HG03039 (cell line): ENCODE measurements around the gene SCN3A.

Experiments
- ATAC-seq: cut with Tn5 transposase; IDR thresholded peaks from one replicate; pipeline ENCODE4 v1.9.1; 2021; ENCODE audit warnings: mild to moderate bottlenecking, moderate library complexity; ENCODE audit not compliant: unreplicated experiment

Gene SCN3A

GRCh38 chr2:165113414-165113813 lies 90.4 kb downstream of the SCN3A start:
- no peak for ATAC-seq

DNA sequence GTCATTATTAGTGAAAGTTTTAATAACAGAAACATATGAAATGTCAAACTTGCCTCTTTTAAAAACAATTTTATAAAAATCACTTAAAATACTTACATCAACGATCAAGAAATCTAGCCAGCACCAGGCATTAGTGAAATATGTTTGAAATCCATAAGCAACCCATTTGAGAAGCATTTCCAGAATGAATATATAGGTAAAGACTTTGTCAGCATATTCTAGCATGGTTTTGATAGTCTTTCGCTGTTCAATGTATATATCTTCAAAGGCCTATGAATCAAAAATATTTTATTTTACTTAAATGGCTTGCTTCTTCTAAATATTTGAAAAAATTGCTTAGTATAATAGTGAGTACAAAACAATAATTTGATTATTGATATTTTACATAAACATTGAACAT lies 91.1 kb downstream of the SCN3A start:
- no peak for ATAC-seq

GRCh38 chr2:165112133-165112573 lies 91.7 kb downstream of the SCN3A start:
- ATAC-seq, result no peak

GRCh38 chr2:165110394-165110793 lies 93.5 kb downstream of the SCN3A start:
- ATAC-seq, result no peak

GRCh38 chr2:165109915-165110314 lies 93.9 kb downstream of the SCN3A start:
- no peak for ATAC-seq

DNA sequence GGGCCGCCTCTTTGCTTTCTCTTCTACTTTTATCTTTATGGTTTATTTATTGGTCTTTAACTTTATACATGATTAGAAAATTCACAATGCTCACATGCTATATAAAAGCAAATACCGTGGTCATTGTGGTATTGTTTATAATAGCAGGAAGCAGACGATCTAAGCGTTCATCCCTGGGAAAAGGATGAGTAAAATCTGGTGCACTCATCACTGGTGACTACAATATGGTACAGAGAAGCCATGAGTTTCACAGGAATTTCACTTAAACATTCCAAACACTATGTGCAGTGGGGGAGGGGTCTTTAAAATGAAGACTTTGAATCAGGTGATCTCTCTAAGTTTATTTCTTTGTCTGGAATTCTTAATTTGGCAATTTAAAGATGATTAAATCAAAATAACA lies 97.9 kb downstream of the SCN3A start:
- no peak for ATAC-seq

- no peak for ATAC-seq
Measured at GRCh38 chr2:165087933-165088901, 115.6 kb downstream of the SCN3A start.

- no peak for ATAC-seq
Measured at GRCh38 chr2:165086337-165086736, 117.5 kb downstream of the SCN3A start.

DNA sequence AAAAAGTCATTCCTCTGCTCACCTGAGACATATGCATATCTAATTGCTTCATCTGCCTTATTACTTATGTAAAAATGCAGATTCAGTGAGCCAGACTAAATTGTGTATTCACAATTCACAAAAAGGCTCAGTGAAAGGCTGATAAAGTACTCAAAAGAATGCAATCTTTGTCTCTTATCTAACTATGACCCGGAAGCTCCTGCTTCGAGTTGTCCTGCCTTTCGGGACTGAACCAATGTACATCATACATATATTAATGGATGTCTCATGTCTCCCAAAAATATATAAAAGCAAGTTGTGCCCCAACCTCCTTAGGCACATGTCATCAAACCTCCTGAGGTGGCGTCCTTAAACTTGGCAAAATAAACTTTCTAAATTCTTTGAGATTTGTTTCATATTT lies 120.5 kb downstream of the SCN3A start:
- no peak for ATAC-seq

- ATAC-seq, result no peak
Measured at GRCh38 chr2:165082479-165082878, 121.4 kb downstream of the SCN3A start.

- ATAC-seq, result no peak
Measured at GRCh38 chr2:165081276-165081675, 122.6 kb downstream of the SCN3A start.

DNA sequence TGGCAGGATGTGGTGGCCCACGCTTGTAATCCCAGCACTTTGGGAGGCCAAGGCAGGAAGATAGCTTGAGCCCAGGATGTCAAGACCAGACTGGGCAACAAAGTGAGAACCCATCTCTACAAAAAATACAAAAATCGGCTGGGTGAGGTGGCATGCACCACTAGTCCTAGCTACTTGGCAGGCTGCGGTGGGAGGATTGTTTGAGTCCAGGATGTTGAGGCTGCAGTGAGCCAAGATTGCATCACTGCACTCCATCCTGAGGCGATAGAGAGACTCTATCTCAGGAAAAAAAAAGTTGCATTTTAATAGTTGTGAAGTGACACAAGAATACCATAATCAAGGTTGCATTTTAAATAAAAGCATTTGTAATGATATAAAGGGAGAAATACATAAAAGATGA lies 124.4 kb downstream of the SCN3A start:
- no peak for ATAC-seq

- ATAC-seq, result no peak
Measured at GRCh38 chr2:165078913-165079312, 124.9 kb downstream of the SCN3A start.

DNA sequence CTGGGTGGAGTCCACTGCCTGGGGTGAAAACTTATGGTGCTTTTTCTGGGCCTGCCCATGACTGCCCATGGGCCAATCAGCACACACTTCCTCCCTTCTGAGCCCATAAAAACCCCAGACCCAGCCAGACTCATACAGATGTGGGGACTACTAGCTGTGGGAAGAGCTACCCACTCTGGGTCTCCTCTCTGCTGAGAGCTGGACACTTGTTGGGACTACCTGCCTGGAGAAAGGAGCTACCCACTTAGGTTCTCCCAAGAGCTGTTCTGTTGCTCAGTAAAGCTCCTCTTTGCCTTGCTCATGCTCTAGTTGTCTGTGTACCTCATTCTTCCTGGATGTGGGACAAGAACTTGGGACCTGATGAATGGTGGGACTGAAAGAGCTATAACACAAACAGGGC lies 129.0 kb downstream of the SCN3A start:
- no peak for ATAC-seq

- ATAC-seq, result no peak
Measured at GRCh38 chr2:165074323-165074722, 129.5 kb downstream of the SCN3A start.

GRCh38 chr2:165070076-165070475 lies 133.8 kb downstream of the SCN3A start:
- no peak for ATAC-seq

GRCh38 chr2:165069151-165069550 lies 134.7 kb downstream of the SCN3A start:
- ATAC-seq, result no peak

DNA sequence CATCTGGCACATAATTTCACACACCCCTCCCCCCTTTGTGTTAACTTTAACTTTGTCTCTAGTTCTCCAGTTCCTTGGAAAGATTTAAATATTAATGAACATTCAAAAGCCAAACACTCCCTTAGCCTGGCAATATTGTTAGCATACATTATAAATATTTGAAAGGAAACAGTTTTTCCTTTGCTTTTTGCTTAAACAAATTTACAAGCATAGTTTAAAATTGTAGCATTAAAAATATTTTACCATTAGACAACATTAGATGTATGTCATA lies 135.4 kb downstream of the SCN3A start:
- no peak for ATAC-seq

DNA sequence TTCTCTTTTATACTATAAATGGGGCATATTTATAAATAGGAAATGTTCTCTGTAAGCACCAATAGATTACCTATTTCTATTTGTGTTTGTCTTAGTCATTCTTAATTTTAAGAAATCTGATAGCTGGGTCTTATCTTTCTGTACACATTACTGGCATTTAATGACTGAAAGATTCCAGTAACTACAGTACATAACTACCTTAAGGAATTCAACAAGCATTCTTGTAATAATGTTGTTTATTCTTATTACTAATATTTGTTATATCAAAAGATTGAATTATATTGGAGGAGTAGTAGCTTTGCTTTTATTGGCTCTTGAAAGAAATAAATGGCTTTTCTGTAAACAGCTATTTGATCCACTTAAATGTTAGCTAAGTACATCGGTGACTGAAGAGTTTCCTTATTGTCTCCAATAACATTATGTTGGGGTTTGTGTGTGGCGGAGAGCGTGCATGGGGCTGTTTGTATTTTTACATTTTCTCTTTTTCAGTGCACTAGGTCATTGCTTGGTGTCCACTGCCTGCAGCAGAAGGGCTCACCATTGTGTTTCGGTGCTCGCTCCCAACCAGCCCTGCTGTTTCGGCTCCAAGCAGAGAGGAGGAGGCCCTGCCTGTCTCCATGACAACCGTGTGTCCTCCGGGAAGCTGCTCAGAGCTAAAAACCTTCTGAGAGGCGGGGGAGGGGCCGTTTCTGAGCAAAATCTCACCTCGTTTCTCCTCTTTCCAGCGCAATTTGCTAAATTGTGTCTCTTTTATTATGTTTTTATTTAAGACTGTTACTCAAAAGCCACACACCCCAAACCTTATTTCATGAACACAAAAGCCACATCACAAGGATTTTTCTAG lies 136.0 kb downstream of the SCN3A start:
- ATAC-seq, result no peak

DNA sequence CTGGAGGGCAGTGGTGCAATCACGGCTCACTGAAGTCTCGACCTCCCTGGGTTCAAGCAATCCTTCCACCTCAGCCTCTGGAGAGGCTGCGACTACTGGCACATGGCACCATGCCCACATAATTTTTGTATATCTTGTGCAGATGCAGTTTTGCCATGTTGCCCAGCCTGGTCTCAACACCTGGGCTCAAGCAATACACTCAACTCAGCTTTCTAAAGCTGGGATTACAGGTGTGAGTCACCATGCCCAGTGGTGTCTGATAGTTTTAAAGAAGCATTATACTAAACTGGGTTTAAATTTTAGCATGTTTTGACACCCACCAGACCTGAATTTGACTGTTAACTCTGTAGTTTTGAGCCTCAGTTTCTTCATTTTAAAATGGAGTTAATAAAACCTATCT lies 139.1 kb downstream of the SCN3A start:
- ATAC-seq, result no peak

DNA sequence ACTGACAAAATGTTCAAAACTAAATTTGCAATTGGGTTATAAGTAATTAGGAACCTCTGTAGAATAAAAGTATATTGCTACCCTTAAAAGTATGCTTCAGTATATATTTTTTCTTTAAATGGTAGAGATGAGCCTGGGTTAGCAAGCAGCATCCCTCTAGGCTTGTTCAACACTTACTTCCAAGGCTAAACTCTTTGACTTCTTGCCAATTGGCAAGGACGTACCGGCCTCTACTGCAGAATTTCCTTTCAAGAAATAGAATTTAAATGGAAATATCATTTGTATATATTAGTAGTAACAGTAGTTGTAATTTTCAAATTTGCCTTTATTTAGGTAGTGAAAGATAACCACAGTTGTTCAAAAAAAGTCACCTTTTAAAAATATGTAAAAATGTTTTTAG lies 143.4 kb downstream of the SCN3A start:
- no peak for ATAC-seq
